Activated T-helper 17 cell treated with anti-CD3 and anti-CD28 coated beads, Interleukin-2, amount 50 U/mL, for 72 hours (primary cell): Measurements from ENCODE around the gene KIDINS220. TPM values are rescaled to one million over a fixed set of nuclear protein-coding genes. Genes with fewer than 3 reads are reported as not detected.
A peak's percentile ranks its signal among the peaks of the same experiment; 100 is the strongest.

Source experiments
- ATAC-seq: fragments of 150-1000 bp; cut with Tn5 transposase; replicated peaks from 2 replicates; pipeline ENCODE4 v1.10.0; 2021; ENCODE audit warnings: mild to moderate bottlenecking, moderate library complexity
- H3K27ac Mint-ChIP-seq: one replicate; pipeline ENCODE4 v1.8.0; 2022; ENCODE audit warnings: mixed read lengths
- H3K27me3 Mint-ChIP-seq: one replicate; pipeline ENCODE4 v1.8.0; 2022; ENCODE audit warnings: mixed read lengths
- H3K36me3 Mint-ChIP-seq: one replicate; pipeline ENCODE4 v1.8.0; 2022; ENCODE audit warnings: low read depth, mild to moderate bottlenecking, mixed read lengths
- H3K4me1 Mint-ChIP-seq: one replicate; pipeline ENCODE4 v1.8.0; 2022; ENCODE audit warnings: mixed read lengths
- H3K4me3 Mint-ChIP-seq: one replicate; pipeline ENCODE4 v1.8.0; 2022; ENCODE audit warnings: mild to moderate bottlenecking, mixed read lengths
- H3K9me3 Mint-ChIP-seq: one replicate; pipeline ENCODE4 v1.8.0; 2022; ENCODE audit warnings: mixed read lengths
- total RNA-seq, 2 donors: library from RNA; stranded (reverse); gene quantifications; one replicate each; pipeline ENCODE4 v1.2.3, GENCODE V29; 2022

The KIDINS220 gene
- total RNA-seq, 2 donors from 2014 or later: 28.9 to 31.1 TPM

DNA sequence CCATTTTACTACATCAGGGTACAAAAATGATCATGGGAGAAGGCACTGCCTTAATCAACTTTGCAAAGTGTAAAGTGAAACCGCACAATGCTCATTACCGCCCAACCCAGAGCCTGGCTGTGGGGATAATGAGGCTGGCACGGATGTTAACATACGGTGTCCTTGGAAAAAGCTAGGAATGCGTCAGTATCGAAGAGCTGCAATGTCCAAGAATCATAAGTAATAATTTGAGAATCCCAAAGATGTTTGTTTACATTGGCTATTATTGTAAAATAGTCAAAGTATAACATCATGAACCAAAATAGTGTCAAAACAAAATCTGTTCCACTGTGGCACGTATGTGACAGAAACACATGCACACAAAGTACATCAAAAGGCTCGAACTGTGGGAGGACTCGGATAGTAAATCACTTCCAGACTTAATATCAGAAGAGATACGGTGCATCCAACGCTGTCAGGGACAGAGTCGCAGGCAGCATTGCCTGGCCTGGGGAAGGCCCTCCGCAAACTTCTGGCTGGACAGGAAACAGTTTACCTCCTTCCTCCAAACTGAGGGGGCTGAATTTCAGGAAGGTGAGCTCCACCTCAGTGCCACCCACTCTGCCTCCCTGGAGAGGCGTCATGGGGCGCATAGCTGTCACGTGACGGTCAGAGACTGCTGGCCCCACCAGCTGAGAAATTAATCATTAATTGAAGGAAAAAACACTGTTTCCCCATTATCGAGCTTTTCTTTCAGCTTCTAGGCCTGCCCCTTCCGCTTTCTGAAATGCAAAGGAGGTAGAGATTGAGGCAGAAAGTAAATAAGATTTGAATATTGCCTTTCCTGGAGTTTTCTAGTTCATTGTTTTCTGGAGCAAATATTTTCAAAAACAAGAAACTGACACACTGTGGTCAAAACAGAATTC is 157.3 kb downstream of the KIDINS220 start:
- ATAC-seq: no peak
- Mint-ChIP-seq H3K27me3 (peaks cover 15% of the 10 kb centered on the region), H3K4me1 (peaks cover 10% of the 10 kb centered on the region), H3K36me3 (peaks cover 50% of the 10 kb centered on the region), H3K4me3 (peak overlapping the region; percentile 96), H3K9me3 (no peaks in the 10 kb centered on the region), H3K27ac (peak overlapping the region; percentile 96)

DNA sequence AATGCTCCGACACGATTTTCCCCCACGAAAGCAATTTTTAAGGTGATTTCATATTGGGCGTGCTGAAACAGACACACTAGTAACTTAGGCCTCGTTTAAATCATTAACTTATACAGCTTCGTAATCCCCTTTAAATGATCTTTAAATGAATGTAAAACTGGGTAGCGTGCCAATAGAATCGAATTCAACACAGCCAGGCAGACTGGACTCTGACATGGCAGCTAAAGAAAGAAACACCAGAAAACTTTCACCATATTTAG is 157.9 kb downstream of the KIDINS220 start:
- Mint-ChIP-seq H3K27me3 (peaks cover 17% of the 10 kb centered on the region), H3K27ac (peak overlapping the region; percentile 96), H3K4me1 (peaks cover 10% of the 10 kb centered on the region)

More for the DNA sequence above, 157.9 kb downstream of the KIDINS220 start:
- H3K9me3 Mint-ChIP-seq: peaks cover 3% of the 10 kb centered on the region
- ATAC-seq: no peak
- H3K4me3 Mint-ChIP-seq: peak overlapping the region; percentile 96
- H3K36me3 Mint-ChIP-seq: peaks cover 44% of the 10 kb centered on the region

Other genes with a start within 250 kb of the KIDINS220 start
- gene ID2, start 155.6 kb downstream of the KIDINS220 start, total RNA-seq: 100 to 1,000 TPM in 1 of 2 donors, 10 to 100 TPM in 1; 85.6 to 425 TPM
- 1 to 10 TPM; 3.4 to 6.3 TPM for gene MBOAT2, start 166.1 kb upstream of the KIDINS220 start, total RNA-seq